Osteoblast (primary cell): ENCODE data around the gene C3orf18. TPM values are rescaled to one million over a fixed set of nuclear protein-coding genes. Genes with fewer than 3 reads are reported as not detected.
A peak's percentile ranks its signal among the peaks of the same experiment; 100 is the strongest.

Experiments
- DNase-seq: peaks from one replicate; pipeline ENCODE4 v3.0.0; 2011; ENCODE audit warnings: low spot score, mixed read lengths; ENCODE audit not compliant: insufficient read length; ENCODE audit errors: missing footprints
- H2AFZ ChIP-seq: 2 replicates; pipeline ENCODE4 v1.6.0; 2011; ENCODE audit warnings: mild to moderate bottlenecking, low read length
- H3K27ac ChIP-seq: 2 replicates; pipeline ENCODE4 v1.5.1; 2011; ENCODE audit warnings: mild to moderate bottlenecking, low read depth, low read length, moderate library complexity
- H3K27me3 ChIP-seq: 2 replicates; pipeline ENCODE4 v1.6.0; 2012; ENCODE audit warnings: mild to moderate bottlenecking, control low read depth, inconsistent platforms, low read length, moderate library complexity; ENCODE audit not compliant: insufficient read depth
- H3K36me3 ChIP-seq: 2 replicates; pipeline ENCODE4 v1.5.1; 2011; ENCODE audit warnings: mild to moderate bottlenecking, low read length, control low read depth, moderate library complexity; ENCODE audit not compliant: insufficient read depth
- H3K4me1 ChIP-seq: 2 replicates; pipeline ENCODE4 v1.5.1; 2011; ENCODE audit warnings: mild to moderate bottlenecking, low read length, control low read depth, moderate library complexity; ENCODE audit not compliant: insufficient read depth
- H3K4me2 ChIP-seq: 2 replicates; pipeline ENCODE4 v1.6.0; 2011; ENCODE audit warnings: mild to moderate bottlenecking, low read length; ENCODE audit not compliant: insufficient read depth
- H3K4me3 ChIP-seq: fragments of 200-600 bp; sonication (generic); 3 replicates; pipeline ENCODE4 v1.5.1; 2012; ENCODE audit warnings: mild to moderate bottlenecking, low read length, inconsistent platforms; ENCODE audit not compliant: insufficient read depth
- H3K79me2 ChIP-seq: 2 replicates; pipeline ENCODE4 v1.6.0; 2012; ENCODE audit warnings: mild to moderate bottlenecking, low read length, control low read depth, inconsistent platforms; ENCODE audit not compliant: insufficient read depth
- H3K9me3 ChIP-seq: 2 replicates; pipeline ENCODE4 v1.5.1; 2011; ENCODE audit warnings: low read depth, low read length, control low read depth
- H4K20me1 ChIP-seq: 2 replicates; pipeline ENCODE4 v1.6.0; 2012; ENCODE audit warnings: mild to moderate bottlenecking, low read length, control low read depth; ENCODE audit not compliant: insufficient read depth
- total RNA-seq: library from RNA; depleted of rRNA; stranded (reverse); fragments of >200 nt; gene quantifications from 2 replicates; pipeline ENCODE4 v1.2.3, GENCODE V29; 2012
- TF ChIP-seq, protein P1 (sequence below): IDR thresholded peaks from 2 replicates; pipeline ENCODE4 v1.5.1; 2011; ENCODE audit warnings: mild to moderate bottlenecking, low read depth, low read length, moderate library complexity; ENCODE audit errors: extremely low read depth

Gene C3orf18
- total RNA-seq, 1 donor = 18.8 TPM

DNA sequence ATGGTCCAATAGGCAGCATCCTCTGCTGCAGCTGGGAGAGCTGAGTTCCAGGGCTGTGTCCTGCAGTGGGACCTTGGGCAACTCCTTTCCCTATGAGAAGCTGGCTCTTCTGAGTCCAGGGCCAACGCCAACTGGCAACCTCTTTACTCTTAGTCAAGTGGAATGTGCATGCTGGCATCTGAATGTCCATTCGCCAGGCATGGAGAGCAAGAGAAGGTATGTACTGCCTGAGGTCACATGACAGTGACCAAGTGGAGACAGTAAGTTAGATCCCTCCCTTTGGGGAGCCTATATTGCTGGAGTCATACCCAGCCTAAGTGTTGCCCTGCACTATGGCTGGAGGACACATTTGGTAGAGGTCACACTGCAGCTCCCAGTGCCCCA lies 13.9 kb upstream of the C3orf18 start:
- no peak overlapping the region for H3K4me3 ChIP-seq
- DNase-seq = no peak
- H3K27me3 ChIP-seq = no peaks in the 10 kb centered on the region
- no peaks in the 10 kb centered on the region for H3K79me2 ChIP-seq
- no peak overlapping the region for H2AFZ ChIP-seq
- no peak overlapping the region for H3K4me2 ChIP-seq
- H4K20me1 ChIP-seq = no peaks in the 10 kb centered on the region
- TF ChIP-seq, protein P1, sequence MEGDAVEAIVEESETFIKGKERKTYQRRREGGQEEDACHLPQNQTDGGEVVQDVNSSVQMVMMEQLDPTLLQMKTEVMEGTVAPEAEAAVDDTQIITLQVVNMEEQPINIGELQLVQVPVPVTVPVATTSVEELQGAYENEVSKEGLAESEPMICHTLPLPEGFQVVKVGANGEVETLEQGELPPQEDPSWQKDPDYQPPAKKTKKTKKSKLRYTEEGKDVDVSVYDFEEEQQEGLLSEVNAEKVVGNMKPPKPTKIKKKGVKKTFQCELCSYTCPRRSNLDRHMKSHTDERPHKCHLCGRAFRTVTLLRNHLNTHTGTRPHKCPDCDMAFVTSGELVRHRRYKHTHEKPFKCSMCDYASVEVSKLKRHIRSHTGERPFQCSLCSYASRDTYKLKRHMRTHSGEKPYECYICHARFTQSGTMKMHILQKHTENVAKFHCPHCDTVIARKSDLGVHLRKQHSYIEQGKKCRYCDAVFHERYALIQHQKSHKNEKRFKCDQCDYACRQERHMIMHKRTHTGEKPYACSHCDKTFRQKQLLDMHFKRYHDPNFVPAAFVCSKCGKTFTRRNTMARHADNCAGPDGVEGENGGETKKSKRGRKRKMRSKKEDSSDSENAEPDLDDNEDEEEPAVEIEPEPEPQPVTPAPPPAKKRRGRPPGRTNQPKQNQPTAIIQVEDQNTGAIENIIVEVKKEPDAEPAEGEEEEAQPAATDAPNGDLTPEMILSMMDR = no peak
- no peak overlapping the region for H3K27ac ChIP-seq
- H3K9me3 ChIP-seq = no peaks in the 10 kb centered on the region
- H3K36me3 ChIP-seq = peaks cover 31% of the 10 kb centered on the region
- no peaks in the 10 kb centered on the region for H3K4me1 ChIP-seq

DNA sequence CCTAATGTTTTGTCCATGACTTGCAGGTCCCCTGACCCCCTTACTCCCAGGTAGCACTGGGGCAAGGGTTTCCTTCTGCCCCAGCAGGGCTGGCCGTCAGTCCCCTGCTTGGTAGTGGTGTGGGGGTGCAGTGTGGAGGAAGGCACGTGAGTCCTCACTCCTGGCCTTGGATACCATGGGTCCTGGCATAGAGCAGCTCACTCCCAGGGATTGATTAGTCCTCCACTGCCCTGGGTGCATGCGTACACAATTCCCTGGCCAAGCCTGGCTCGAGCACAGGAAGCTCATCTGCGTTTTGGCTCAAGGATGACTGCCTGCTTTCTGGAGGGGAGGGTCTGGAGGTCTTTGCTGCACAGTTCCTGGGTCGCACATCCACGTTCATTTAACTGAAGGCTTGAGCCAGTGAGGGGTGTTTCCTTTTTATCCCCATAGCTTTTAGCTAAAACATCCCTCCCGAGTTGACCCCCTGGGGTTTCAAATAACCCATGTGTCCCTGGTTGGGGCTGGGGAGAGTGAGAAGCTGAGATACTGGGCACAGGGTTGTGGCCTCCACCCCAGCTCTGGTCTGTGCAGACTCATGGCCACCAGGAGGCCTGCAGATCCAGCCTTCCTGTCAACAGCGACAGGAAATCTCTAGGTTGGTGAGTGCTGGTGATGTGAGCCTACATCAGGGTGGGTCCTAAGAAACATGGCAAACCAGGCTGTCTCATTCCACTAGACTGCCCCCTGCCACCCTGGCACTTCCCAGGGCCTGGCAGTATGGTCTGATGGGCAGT lies 13.3 kb upstream of the C3orf18 start:
- peak; percentile 56 for DNase-seq
- Histone ChIP-seq H4K20me1 (no peaks in the 10 kb centered on the region), H3K4me3 (no peak overlapping the region), H3K36me3 (peaks cover 31% of the 10 kb centered on the region), H2AFZ (no peak overlapping the region), H3K4me2 (no peak overlapping the region), H3K27ac (no peak overlapping the region), H3K79me2 (no peaks in the 10 kb centered on the region), H3K27me3 (no peaks in the 10 kb centered on the region), H3K9me3 (no peaks in the 10 kb centered on the region), H3K4me1 (no peaks in the 10 kb centered on the region)
- TF ChIP-seq, protein P1 = no peak

DNA sequence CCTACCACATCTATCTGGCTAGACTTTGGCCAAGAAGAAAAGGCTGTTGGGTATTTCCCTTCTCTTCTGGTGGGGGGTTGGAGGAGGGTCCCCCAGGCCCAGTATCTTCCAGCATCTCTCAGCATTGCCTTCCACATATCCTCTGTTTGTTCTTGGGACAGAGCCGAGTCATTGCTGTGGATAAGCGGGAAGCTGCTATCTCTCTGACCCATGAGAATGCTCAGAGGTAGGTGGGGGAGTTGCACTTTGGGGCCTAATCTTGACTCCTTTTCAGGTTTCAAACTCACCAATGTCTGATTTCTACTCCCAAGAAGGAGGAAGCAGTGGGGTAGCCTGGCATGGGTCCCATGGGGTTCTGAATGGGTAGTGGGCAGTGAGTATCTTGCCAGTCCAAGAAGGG lies 9.8 kb upstream of the C3orf18 start:
- H3K4me3 ChIP-seq = no peak overlapping the region
- no peak for DNase-seq
- H3K27me3 ChIP-seq = no peaks in the 10 kb centered on the region
- no peaks in the 10 kb centered on the region for H3K4me1 ChIP-seq
- peaks cover 28% of the 10 kb centered on the region for H3K36me3 ChIP-seq
- TF ChIP-seq, protein P1 = no peak
- no peaks in the 10 kb centered on the region for H3K79me2 ChIP-seq
- no peak overlapping the region for H3K27ac ChIP-seq
- H4K20me1 ChIP-seq = no peaks in the 10 kb centered on the region
- no peak overlapping the region for H2AFZ ChIP-seq
- H3K9me3 ChIP-seq = no peaks in the 10 kb centered on the region
- no peak overlapping the region for H3K4me2 ChIP-seq

DNA sequence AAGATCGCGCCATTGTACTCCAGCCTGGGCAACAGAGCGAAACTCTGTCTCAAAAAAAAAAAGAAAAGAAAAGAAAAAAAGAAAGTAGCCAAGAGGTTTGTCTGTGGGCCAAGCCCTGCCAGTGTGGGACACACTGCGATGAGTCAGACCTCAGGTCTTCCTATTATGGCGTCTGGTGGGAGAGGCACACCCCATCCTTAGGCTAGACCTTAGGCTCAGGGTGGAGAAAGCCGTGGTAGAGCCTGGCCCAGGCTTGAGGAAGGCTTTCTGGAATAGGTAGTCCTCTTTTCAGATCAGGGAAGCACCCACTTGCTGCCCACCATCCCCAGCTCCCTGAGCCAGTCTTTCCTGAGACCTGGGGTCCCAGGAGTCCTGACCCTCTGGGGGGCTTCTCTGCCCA lies 7.8 kb upstream of the C3orf18 start:
- H4K20me1 ChIP-seq = no peaks in the 10 kb centered on the region
- H3K79me2 ChIP-seq = peaks cover 6% of the 10 kb centered on the region
- H3K9me3 ChIP-seq = no peaks in the 10 kb centered on the region
- H3K27me3 ChIP-seq = no peaks in the 10 kb centered on the region
- H3K36me3 ChIP-seq = peaks cover 20% of the 10 kb centered on the region
- no peak overlapping the region for H3K4me2 ChIP-seq
- no peak overlapping the region for H2AFZ ChIP-seq
- peak; percentile 78 for DNase-seq
- H3K27ac ChIP-seq = no peak overlapping the region
- H3K4me1 ChIP-seq = peaks cover 3% of the 10 kb centered on the region
- TF ChIP-seq, protein P1 = no peak
- H3K4me3 ChIP-seq = no peak overlapping the region
